ENCODE measurements around the gene NFXL1.

The NFXL1 gene

DNA sequence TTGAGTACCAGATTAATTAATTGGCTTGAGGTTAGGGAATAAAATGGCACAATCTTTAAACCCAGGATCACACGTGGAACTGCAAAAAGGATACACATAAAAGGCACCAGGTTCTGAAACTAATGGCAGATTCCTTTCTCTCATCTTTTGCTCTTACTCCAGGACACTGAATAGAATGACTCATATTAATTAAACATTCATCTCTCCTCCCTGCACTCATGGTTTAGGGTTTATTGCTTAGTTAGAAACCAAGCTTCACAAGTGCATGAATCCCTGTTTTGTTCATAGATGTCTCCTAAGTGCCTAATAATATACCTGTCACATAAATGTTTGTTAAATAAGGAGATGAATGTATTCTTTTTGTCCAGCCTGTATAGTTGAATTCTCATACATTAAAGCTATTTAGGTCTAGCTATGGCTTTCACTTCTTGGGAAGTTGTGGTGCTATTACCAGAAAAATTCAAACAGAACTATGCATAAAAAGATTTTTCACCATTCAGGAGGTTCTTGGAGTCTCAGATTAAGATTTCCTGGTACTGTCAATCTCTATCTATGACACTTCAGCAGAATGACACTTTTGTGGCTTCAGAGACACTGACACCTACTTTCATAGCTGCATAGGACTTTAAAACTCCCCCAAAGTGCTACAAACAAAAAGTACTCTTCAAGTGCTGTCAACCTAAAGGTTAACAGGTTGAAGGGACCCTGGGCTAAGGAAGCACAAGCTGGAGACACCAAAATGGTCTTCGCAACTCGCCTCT, 83.9 kb downstream of the NFXL1 start:
- DNase-seq = no peak

DNA sequence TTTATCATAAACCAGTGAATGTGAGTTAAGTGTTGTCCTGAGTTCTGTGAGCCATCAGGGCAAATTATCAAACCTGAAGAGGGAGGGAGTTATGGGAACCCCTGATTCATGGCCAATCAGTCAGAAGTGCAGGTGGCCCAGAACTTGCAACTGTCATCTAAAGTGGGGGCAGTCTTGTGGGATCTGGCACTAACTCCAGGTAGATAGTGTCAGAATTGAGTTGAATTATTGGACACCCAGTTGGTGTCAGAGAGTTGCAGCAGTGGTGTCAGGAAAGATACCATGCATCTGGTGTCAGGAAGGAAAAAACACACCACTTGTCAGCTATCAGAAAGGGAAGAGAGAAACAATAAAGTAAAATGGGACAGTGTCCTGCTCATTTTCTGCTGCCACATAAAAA, 84.9 kb downstream of the NFXL1 start:
- no peak for DNase-seq

DNA sequence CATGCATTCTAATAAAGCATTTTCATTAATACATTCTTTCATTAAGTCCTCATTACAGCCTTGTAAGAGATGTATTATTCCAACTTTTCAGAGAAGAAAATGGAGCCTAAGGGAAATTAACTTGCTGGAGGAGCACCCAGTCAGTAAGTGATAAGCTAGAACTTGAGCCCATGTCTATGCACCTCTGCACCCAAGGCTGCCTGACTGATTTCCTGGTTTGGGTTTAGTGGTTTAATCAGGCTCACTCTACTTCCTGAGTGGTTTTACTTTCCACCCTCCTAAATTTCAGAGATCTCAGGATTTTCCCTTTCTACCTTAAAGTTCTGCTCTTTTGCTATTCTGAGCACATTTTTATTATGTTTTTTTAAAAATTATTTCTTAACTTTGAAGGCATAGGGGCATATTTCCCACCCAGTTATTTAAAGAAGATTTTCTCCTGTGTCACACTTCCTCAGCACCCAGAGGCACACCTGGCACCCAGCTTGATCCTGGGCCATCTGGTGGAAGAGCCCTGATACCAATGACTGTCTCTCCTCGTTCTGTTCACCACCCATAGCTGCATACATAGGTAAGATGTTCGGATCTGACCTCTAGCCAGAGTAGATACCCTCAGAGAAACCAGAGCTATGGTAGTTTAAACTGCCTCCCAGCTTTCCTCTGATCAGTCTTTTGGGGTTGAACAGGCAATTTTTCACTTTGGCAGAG, 86.9 kb downstream of the NFXL1 start:
- DNase-seq = no peak

DNA sequence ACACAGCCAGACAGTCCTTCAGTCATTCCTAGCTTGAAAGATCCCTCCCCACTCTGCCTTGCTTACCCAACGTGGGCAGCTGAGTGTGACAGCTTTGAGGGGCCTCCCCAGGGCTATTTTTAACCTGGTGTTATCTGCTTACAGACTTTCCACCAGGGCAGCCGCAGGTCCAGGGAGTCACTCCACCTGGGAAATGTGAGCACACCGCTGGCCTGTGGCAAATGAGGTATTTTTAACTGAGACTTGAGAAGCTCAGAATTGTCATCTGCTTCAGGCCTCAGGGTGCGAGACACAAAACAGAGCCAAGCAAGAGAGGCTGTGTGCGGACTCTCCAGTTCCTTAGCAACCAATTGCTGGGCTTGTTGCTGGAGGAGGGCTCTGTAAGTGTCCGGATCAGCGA, 89.5 kb downstream of the NFXL1 start:
- no peak for DNase-seq

DNA sequence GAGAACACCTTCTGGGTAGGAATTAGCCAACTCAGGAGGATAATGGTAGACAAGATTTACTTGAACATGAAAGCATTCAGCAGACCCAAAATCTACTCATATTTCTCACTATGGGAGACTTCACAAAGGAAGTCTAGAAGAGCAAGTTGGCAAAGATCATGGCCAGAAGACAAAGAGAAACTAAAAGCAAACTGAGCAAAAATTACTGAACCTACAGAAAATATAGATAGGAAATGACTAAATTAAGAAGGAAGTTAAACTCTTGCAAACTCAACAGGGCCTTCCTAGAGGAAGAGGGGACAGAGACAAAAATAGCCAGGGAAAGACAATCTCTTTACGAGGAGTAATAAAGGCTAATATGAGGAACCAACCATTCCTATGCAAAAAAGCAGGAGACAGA, 95.2 kb downstream of the NFXL1 start:
- no peak for DNase-seq

DNA sequence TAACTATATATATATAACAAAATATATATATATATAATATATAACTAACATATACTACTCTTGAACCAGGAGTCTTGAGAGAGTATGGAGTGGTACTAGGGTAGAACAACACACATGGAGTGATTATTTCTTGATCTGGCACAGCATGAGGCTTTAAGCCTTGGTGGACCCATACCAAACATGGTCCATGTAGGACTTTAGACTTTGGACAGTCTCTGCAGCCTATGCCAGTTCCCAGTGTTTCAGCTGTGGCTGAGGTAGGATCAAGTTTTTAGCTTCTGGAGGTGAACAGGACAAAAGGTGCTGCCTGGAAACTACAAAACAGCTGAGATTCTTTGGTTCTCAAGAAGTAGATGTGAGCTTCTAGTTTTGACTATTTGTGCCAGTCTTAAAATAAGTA, 97.1 kb downstream of the NFXL1 start:
- DNase-seq = no peak

DNA sequence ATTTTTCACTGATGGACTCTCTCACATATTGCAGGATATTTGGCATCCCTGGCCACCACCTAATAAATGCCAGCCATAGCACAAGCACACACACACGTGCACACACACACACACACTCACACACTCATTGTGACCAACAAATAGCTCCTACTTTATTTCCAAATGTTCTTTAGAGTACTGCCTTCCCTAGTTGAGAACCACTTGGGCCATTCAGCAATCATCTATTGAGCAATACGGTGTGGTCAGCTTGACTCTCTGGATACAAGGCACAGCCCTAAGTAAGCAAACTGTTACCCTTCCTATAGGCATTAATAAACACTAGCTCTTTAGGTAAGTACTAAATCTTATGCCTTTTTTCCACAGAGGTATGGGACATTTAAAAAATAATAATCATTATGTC, 97.6 kb downstream of the NFXL1 start:
- no peak for DNase-seq

DNA sequence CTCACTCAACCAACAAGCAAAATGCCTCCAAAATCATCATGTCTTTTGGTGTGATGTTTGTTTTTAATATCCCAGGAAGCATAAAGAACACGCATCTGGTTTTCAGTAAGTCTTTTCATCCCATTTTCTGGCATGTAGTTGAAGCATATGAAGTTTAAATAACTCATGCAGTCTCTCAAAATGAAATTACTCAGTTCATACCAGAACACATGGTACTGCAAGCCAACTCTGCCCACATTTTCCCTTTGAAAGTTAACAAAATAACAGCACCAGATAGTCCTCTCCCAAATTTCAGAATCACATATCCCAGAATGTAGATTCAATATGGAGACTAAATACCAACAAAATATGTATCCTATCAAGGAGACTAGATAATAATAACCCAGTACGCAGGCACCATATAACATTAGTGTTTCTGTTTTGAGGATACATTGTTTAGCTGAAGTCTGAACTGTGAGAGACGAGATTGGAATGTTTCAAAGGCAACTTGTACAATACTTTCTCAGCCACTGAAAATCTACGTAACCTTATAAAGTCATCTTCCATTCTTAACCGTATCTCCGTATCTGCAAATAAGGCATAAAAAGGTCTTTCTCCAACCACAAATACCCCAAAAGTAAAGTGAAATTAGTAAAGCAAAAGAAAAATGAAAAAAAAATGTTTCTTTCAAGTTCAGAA, 99.6 kb downstream of the NFXL1 start:
- DNase-seq = no peak

DNA sequence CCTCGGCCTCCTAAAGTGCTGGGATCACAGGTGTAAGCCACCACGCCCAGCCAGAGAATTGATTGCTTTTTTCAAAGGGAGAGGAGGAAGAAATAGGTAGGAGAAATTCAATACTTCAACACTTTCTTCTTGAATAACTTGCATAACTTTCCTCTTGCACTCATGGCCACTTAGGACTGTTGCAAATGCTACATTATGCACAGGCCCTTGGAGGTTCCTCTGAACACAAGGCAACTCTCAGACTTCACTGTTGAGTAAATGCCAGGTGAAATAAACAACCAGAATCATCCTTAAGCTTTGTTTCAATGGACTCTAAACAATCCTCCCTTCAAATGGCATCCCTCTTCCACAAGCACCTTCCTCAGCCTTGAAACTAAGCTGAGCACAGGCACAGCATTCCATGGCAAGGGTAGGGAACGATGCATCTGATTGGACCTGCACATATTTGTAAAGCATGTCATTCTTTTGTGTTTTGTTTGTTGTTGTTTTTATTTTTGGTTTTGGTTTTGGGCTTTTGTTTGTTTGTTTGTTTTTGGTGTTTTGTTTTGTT, 104.7 kb downstream of the NFXL1 start:
- DNase-seq = no peak

DNA sequence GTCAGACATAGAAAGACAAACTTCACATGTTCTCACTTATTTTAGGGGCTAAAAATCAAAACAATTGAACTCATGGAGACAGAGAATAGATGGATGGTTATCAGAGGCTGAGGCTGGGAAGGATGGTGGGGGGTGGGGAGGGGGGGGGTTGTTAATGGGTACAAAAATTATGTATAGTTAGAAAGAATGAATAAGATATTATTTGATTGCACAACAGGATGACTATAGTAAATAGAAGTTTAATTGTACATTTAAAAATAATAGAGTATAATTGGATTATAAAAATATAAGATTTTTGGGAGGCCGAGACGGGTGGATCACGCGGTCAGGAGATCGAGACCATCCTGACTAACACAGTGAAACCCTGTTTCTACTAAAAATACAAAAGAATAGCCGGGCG, 109.8 kb downstream of the NFXL1 start:
- no peak for DNase-seq

DNA sequence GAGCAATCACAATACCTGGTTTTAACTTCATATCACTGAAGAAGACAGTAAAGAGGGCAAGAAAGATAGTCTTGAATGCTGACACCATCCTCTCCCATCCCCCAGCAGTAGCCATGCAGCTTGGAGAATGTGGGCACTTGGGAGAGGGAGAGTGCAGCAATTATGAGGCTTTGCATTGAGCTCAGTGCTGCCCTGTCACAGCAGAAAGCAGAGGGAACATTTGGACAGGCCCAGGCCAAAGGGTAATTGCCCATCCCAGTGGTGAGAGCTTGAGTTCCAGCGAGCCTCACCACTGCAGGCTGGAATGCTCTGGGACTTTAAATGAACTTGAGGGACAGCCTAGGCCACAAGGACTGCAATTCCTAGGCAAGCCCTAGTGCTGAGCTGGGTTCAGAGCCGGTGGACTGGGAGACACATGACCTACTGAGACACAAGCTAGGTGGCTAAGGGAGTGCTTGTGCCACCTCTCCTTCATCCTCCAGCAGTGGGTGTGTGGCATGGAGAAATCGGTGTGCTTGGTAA, 112.8 kb downstream of the NFXL1 start:
- no peak for DNase-seq

DNA sequence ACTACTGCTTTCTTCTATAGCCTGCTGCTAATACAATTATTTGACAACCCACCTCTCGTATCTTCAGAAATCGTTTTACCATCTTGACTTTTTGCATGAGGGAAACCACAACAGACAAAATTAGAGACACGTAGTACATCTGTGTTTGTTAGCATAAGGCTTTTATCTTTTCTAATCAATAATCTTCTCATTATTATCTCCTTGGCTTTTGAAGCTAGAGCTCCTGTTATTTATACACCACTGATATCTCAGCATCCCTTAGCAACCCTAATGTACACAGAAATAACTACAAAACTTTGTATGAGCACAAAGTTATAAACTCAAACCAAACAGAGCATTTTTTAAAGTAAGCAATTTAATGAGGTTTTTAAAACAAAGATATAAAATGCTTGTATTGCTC, 116.2 kb downstream of the NFXL1 start:
- no peak for DNase-seq
